Suprapubic skin (tissue), 3 donors: ENCODE data around the gene LMF1.

ENCODE experiments used
- POLR2A ChIP-seq, 2 donors: fragments of 450-650 bp; IDR thresholded peaks; one replicate each; pipeline ENCODE4 v1.6.1; 2017; ENCODE audit warnings: antibody characterized with exemption in 2 of 2, mild to moderate bottlenecking in 2 of 2, moderate library complexity in 2 of 2
- TF ChIP-seq, protein P1 (sequence below), 2 donors: fragments of 200-600 bp in 1 of 2; fragments of 450-650 bp in 1 of 2; sonication (generic) in 1 of 2; IDR thresholded peaks; one replicate each; pipeline ENCODE4 v1.5.1; 2016 to 2019; ENCODE audit warnings: antibody characterized with exemption in 2 of 2, mild to moderate bottlenecking in 1 of 2, moderate library complexity in 1 of 2

DNA sequence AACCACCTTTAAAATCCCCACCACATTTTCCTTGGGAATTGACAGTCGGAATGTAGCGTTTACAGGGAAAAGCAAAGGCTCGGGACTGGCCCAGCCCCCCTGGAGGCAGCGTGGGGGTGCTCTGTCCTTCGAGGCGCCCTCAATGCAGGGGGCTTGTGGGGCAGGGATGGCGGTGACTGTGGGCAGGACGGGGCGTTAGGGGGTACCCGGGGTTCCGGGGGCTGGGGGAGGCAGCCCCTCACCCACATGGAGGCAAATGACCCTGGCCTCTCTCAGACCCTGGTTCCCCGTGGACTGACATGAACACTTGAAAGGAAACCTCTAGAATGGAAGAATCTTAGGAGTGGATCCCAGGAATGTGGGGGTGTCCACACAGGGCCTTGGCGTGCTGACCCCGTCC is 91.9 kb downstream of the LMF1 start:
- TF ChIP-seq, protein P1, sequence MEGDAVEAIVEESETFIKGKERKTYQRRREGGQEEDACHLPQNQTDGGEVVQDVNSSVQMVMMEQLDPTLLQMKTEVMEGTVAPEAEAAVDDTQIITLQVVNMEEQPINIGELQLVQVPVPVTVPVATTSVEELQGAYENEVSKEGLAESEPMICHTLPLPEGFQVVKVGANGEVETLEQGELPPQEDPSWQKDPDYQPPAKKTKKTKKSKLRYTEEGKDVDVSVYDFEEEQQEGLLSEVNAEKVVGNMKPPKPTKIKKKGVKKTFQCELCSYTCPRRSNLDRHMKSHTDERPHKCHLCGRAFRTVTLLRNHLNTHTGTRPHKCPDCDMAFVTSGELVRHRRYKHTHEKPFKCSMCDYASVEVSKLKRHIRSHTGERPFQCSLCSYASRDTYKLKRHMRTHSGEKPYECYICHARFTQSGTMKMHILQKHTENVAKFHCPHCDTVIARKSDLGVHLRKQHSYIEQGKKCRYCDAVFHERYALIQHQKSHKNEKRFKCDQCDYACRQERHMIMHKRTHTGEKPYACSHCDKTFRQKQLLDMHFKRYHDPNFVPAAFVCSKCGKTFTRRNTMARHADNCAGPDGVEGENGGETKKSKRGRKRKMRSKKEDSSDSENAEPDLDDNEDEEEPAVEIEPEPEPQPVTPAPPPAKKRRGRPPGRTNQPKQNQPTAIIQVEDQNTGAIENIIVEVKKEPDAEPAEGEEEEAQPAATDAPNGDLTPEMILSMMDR (IDR thresholded peaks at IDR 0.05) = no peak
- no peak for TF ChIP-seq POLR2A (IDR thresholded peaks at IDR 0.05)
